GM23338 (cell line): ENCODE data around the gene ZNF492. TPM values are rescaled to one million over a fixed set of nuclear protein-coding genes. Genes with fewer than 3 reads are reported as not detected.

Experiments used
- ATAC-seq: fragments of 200-7000 bp; cut with Tn5 transposase; 3 replicates; pipeline ENCODE4 v1.9.1; 2020
- DNase-seq: peaks from one replicate; pipeline ENCODE4 v3.0.0-alpha.2; 2015; ENCODE audit warnings: low spot score
- H2AFZ ChIP-seq: fragments of 200-600 bp; sonication (generic); 2 replicates; pipeline ENCODE4 v1.8.0; 2016; ENCODE audit warnings: antibody characterized with exemption, mild to moderate bottlenecking, moderate library complexity
- H3F3A ChIP-seq: fragments of 200-600 bp; sonication (generic); replicated peaks from 2 replicates; pipeline ENCODE4 v1.8.0; 2017; ENCODE audit warnings: antibody characterized with exemption, mixed run types, low read depth
- H3K27ac ChIP-seq: fragments of 200-600 bp; sonication (generic); 2 replicates; pipeline ENCODE4 v1.6.1; 2016; ENCODE audit warnings: low read depth
- H3K27me3 ChIP-seq: fragments of 200-600 bp; sonication (generic); 2 replicates; pipeline ENCODE4 v1.8.0; 2016; ENCODE audit warnings: mild to moderate bottlenecking, mixed run types, moderate library complexity; ENCODE audit not compliant: insufficient read depth
- H3K36me3 ChIP-seq: fragments of 200-600 bp; sonication (generic); 2 replicates; pipeline ENCODE4 v1.8.0; 2016; ENCODE audit warnings: mild to moderate bottlenecking; ENCODE audit not compliant: insufficient read depth
- H3K4me1 ChIP-seq: fragments of 200-600 bp; sonication (generic); 2 replicates; pipeline ENCODE4 v1.8.0; 2016; ENCODE audit warnings: mild to moderate bottlenecking, moderate library complexity; ENCODE audit not compliant: insufficient read depth
- H3K4me2 ChIP-seq: fragments of 200-600 bp; sonication (generic); 2 replicates; pipeline ENCODE4 v1.7.1; 2017; ENCODE audit warnings: mixed run types
- H3K4me3 ChIP-seq: fragments of 200-600 bp; sonication (generic); 2 replicates; pipeline ENCODE4 v1.6.1; 2016; ENCODE audit warnings: mixed run types
- H3K79me2 ChIP-seq: fragments of 200-600 bp; sonication (generic); replicated peaks from 2 replicates; pipeline ENCODE4 v1.8.0; 2017; ENCODE audit warnings: mild to moderate bottlenecking; ENCODE audit not compliant: insufficient read depth
- H3K9me2 ChIP-seq: fragments of 200-600 bp; sonication (generic); 2 replicates; pipeline ENCODE4 v1.8.0; 2017; ENCODE audit not compliant: insufficient read depth
- H4K20me1 ChIP-seq: fragments of 200-600 bp; sonication (generic); replicated peaks from 2 replicates; pipeline ENCODE4 v1.8.0; 2017; ENCODE audit warnings: mild to moderate bottlenecking; ENCODE audit not compliant: insufficient read depth
- H3K27ac Mint-ChIP-seq: 2 replicates; pipeline ENCODE4 v1.8.0; 2020; ENCODE audit warnings: inconsistent platforms, mild to moderate bottlenecking, moderate library complexity, mixed read lengths
- H3K27me3 Mint-ChIP-seq: 3 replicates; pipeline ENCODE4 v1.8.0; 2022; ENCODE audit warnings: low read depth, mild to moderate bottlenecking, moderate library complexity, mixed read lengths, inconsistent platforms; ENCODE audit not compliant: insufficient read depth, poor library complexity
- H3K36me3 Mint-ChIP-seq: 3 replicates; pipeline ENCODE4 v1.8.0; 2021; ENCODE audit warnings: low read depth, mild to moderate bottlenecking, inconsistent platforms, moderate library complexity, mixed read lengths
- H3K4me1 Mint-ChIP-seq: 3 replicates; pipeline ENCODE4 v1.8.0; 2020; ENCODE audit warnings: mild to moderate bottlenecking, inconsistent platforms, mixed read lengths
- H3K4me3 Mint-ChIP-seq: 3 replicates; pipeline ENCODE4 v1.8.0; 2021; ENCODE audit warnings: moderate library complexity, mild to moderate bottlenecking, inconsistent platforms, mixed read lengths
- H3K9me3 Mint-ChIP-seq: 3 replicates; pipeline ENCODE4 v1.8.0; 2020; ENCODE audit warnings: moderate library complexity, mild to moderate bottlenecking, inconsistent platforms, mixed read lengths
- CREB1 ChIP-seq: fragments of 250-450 bp; sonication (Bioruptor Pico); IDR thresholded peaks from 2 replicates; pipeline ENCODE4 v1.5.0; 2020; ENCODE audit warnings: low read depth, mild to moderate bottlenecking, moderate library complexity
- ETS1 ChIP-seq: IDR thresholded peaks from 2 replicates; pipeline ENCODE4 v1.6.1; 2016; ENCODE audit warnings: antibody characterized with exemption
- EZH2 ChIP-seq: fragments of 200-600 bp; sonication (generic); IDR thresholded peaks from one replicate; pipeline ENCODE4 v1.8.0; 2017; ENCODE audit warnings: antibody characterized with exemption, mild to moderate bottlenecking, low read depth; ENCODE audit not compliant: unreplicated experiment
- EZH2phosphoT487 ChIP-seq: fragments of 200-600 bp; sonication (generic); IDR thresholded peaks from one replicate; pipeline ENCODE4 v1.8.1; 2018; ENCODE audit warnings: antibody characterized with exemption; ENCODE audit not compliant: unreplicated experiment
- JUNB ChIP-seq: IDR thresholded peaks from one replicate; pipeline ENCODE4 v1.6.1; 2016; ENCODE audit warnings: antibody characterized with exemption; ENCODE audit not compliant: unreplicated experiment
- POLR2AphosphoS5 ChIP-seq: IDR thresholded peaks from 2 replicates; pipeline ENCODE4 v1.6.1; 2016; ENCODE audit warnings: antibody characterized with exemption, low read depth
- REST ChIP-seq: IDR thresholded peaks from one replicate; pipeline ENCODE4 v1.6.1; 2018; ENCODE audit warnings: antibody characterized with exemption; ENCODE audit not compliant: unreplicated experiment
- STAT1 ChIP-seq: IDR thresholded peaks from one replicate; pipeline ENCODE4 v1.6.1; 2016; ENCODE audit warnings: antibody characterized with exemption; ENCODE audit not compliant: unreplicated experiment
- ZNF114 ChIP-seq: fragments of 250-450 bp; sonication (Bioruptor Pico); IDR thresholded peaks from 2 replicates; pipeline ENCODE4 v1.5.0; 2020; ENCODE audit warnings: mild to moderate bottlenecking, moderate library complexity
- ZNF331 ChIP-seq: fragments of 250-450 bp; sonication (Bioruptor Pico); IDR thresholded peaks from 2 replicates; pipeline ENCODE4 v1.5.0; 2020; ENCODE audit warnings: low read depth, mild to moderate bottlenecking, moderate library complexity
- ZNF462 ChIP-seq: fragments of 250-450 bp; sonication (Bioruptor Pico); IDR thresholded peaks from 2 replicates; pipeline ENCODE4 v1.5.0; 2020; ENCODE audit warnings: mild to moderate bottlenecking, moderate library complexity
- polyA plus RNA-seq: library from polyadenylated mRNA; unstranded; fragments of >200 nt; fragmentation: Nextera tagmentation; extraction: Ambion mirVana; gene quantifications from 2 replicates; pipeline ENCODE4 v1.2.1, GENCODE V29; 2016
- total RNA-seq: library from RNA; depleted of rRNA; stranded (reverse); fragments of >200 nt; shearing (Covaris generic); gene quantifications from 2 replicates; pipeline ENCODE4 v1.2.3, GENCODE V29; 2014
- TF ChIP-seq, protein P1 (sequence below), 2 experiments: fragments of 200-600 bp in 1 of 2; sonication (generic) in 1 of 2; conservative IDR thresholded peaks; 2 replicates each; pipeline versions ENCODE4 v1.5.1 to v1.6.1; 2016 to 2017; ENCODE audit warnings: antibody characterized with exemption in 2 of 2, low read depth in 2 of 2, mild to moderate bottlenecking in 2 of 2, moderate library complexity in 1 of 2

ZNF492 gene
- total and polyA plus RNA-seq, 2 experiments from 2014 or later = 0.21 to 0.26 TPM

GRCh38 chr19:22619371-22619770 lies 14.8 kb upstream of the ZNF492 start:
- TF ChIP-seq POLR2AphosphoS5 (no peak), CREB1 (CRISPR knock-in tag) (no peak), ZNF331 (CRISPR knock-in tag) (no peak), ZNF462 (CRISPR knock-in tag) (no peak), JUNB (no peak), ETS1 (no peak), REST (no peak), EZH2 (no peak), ZNF114 (CRISPR knock-in tag) (no peak), EZH2phosphoT487 (no peak), STAT1 (no peak)
- TF ChIP-seq, protein P1, sequence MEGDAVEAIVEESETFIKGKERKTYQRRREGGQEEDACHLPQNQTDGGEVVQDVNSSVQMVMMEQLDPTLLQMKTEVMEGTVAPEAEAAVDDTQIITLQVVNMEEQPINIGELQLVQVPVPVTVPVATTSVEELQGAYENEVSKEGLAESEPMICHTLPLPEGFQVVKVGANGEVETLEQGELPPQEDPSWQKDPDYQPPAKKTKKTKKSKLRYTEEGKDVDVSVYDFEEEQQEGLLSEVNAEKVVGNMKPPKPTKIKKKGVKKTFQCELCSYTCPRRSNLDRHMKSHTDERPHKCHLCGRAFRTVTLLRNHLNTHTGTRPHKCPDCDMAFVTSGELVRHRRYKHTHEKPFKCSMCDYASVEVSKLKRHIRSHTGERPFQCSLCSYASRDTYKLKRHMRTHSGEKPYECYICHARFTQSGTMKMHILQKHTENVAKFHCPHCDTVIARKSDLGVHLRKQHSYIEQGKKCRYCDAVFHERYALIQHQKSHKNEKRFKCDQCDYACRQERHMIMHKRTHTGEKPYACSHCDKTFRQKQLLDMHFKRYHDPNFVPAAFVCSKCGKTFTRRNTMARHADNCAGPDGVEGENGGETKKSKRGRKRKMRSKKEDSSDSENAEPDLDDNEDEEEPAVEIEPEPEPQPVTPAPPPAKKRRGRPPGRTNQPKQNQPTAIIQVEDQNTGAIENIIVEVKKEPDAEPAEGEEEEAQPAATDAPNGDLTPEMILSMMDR (conservative IDR thresholded peaks at IDR 0.05; ENCODE audit: low read depth in 2 of 2) = no peak
- Mint-ChIP-seq H3K9me3 (peaks cover 89% of the 10 kb centered on the region), H3K27ac (no peak overlapping the region)

More at GRCh38 chr19:22619371-22619770, 14.8 kb upstream of the ZNF492 start:
- Histone ChIP-seq H3K4me3 (no peak overlapping the region), H3K27ac (no peak overlapping the region), H2AFZ (no peak overlapping the region), H3K36me3 (no peaks in the 10 kb centered on the region), H3K4me2 (no peak overlapping the region), H3F3A (no peaks in the 10 kb centered on the region), H3K79me2 (no peaks in the 10 kb centered on the region), H3K4me1 (no peaks in the 10 kb centered on the region), H3K9me2 (no peaks in the 10 kb centered on the region), H4K20me1 (no peaks in the 10 kb centered on the region), H3K27me3 (no peaks in the 10 kb centered on the region)
- no peak for ATAC-seq
- no peak overlapping the region for H3K4me3 Mint-ChIP-seq
- H3K27me3 Mint-ChIP-seq = peaks cover 4% of the 10 kb centered on the region
- no peak for DNase-seq
- peaks cover 45% of the 10 kb centered on the region for H3K36me3 Mint-ChIP-seq
- no peaks in the 10 kb centered on the region for H3K4me1 Mint-ChIP-seq
